Testis (tissue), 2 donors: ENCODE results near the gene SSTR5.

Source experiments
- CTCF ChIP-seq, 3 experiments: fragments of 450-650 bp in 2 of 3; fragments of 200-600 bp in 1 of 3; sonication (generic) in 1 of 3; IDR thresholded peaks; one replicate each; pipeline ENCODE4 v1.5.1; 2016 to 2019; ENCODE audit warnings: antibody characterized with exemption in 3 of 3, mild to moderate bottlenecking in 2 of 3, moderate library complexity in 1 of 3
- POLR2A ChIP-seq: fragments of 450-650 bp; IDR thresholded peaks from one replicate; pipeline ENCODE4 v1.6.1; 2017; ENCODE audit warnings: antibody characterized with exemption, mild to moderate bottlenecking, moderate library complexity

GRCh38 chr16:1042866-1043265 is 29.7 kb upstream of the SSTR5 start:
- TF ChIP-seq POLR2A: no peak
- no peak for TF ChIP-seq CTCF (IDR thresholded peaks at IDR 0.05)
